ENCODE measurements around the gene MRGPRE. TPM values are rescaled to one million over a fixed set of nuclear protein-coding genes. Genes with fewer than 3 reads are reported as not detected.
A peak's percentile ranks its signal among the peaks of the same experiment; 100 is the strongest.

The MRGPRE gene
- total and polyA plus RNA-seq, 8 donors, result 0.16 to 0.58 (median 0.23) TPM; not detected in 1

- ATAC-seq (no peak), FAIRE-seq (no peak), DNase-seq (no peak)
- Histone ChIP-seq H3K4me1 (no peaks in the 10 kb centered on the region), H3K27me3 (no peaks in the 10 kb centered on the region), H3K27ac (no peak overlapping the region), H3K36me3 (no peaks in the 10 kb centered on the region), H3K4me3 (no peak overlapping the region), H3K9me3 (no peaks in the 10 kb centered on the region)
- no peak for TF ChIP-seq CTCF (IDR thresholded peaks at IDR 0.05)
- intact Hi-C loops (cut with DNase I), result no loop called here
Measured at GRCh38 chr11:3245071-3245470, 12.9 kb upstream of the MRGPRE start.

DNA sequence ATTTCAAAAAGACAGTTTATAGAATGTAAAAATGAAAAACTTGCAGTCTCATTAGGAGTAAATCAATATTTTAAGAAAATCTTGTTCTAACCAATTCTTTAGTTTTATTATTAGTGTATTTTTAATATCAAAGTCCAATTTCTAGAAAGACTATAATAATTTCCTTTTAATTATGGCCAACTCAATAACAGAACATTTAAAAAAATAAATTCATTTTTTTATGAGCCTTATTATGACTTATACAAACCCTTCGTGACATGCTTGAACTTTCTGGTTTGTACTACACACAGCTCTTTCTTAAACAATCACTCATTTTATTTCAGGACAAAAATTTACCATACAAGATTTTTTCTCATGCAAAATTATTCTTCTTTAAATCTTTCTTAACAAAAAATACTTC is 11.7 kb upstream of the MRGPRE start:
- 86 to 92% methylated on average over 1 of the region's 1 CpG for WGBS, 2 donors
- no peak for FAIRE-seq

DNA sequence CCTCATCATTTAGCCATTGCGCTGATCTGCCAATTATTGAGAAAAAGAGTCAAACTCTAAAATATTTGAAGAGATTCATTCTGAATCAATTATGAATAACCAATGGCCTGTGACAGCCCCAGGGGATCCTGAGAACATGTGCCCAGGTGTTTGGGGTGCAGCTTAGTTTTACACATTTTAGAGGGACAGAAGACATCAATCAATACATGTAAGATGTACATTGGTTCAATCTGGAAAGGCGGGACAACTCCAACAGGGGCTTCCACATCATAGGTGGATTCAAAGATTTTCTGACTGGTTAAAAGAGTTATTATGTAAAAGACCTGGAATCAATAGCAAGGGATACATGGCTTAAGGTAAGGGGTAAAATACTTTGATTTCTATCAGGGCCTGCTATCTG is 4.9 kb upstream of the MRGPRE start:
- Histone ChIP-seq H3K9me3 (no peaks in the 10 kb centered on the region), H3K27me3 (no peaks in the 10 kb centered on the region), H3K27ac (no peak overlapping the region), H3K4me3 (no peak overlapping the region), H3K36me3 (no peaks in the 10 kb centered on the region), H3K4me1 (no peaks in the 10 kb centered on the region)
- FAIRE-seq (no peak), ATAC-seq (no peak), DNase-seq (no peak)
- intact Hi-C loops (cut with DNase I), result no loop called here
- no peak for TF ChIP-seq CTCF (IDR thresholded peaks at IDR 0.05)
- WGBS, 2 donors, result 87 to 93% methylated on average over 2 of the region's 2 CpGs

More for the DNA sequence above, 11.7 kb upstream of the MRGPRE start:
- TF ChIP-seq CTCF (IDR thresholded peaks at IDR 0.05), result no peak
- H3K9me3 ChIP-seq, result no peaks in the 10 kb centered on the region
- no peaks in the 10 kb centered on the region for H3K27me3 ChIP-seq
- H3K36me3 ChIP-seq, result no peaks in the 10 kb centered on the region
- no peak overlapping the region for H3K27ac ChIP-seq
- ATAC-seq (no peak), DNase-seq (no peak)
- no peak overlapping the region for H3K4me3 ChIP-seq
- intact Hi-C loops (cut with DNase I), result no loop called here
- H3K4me1 ChIP-seq, result no peaks in the 10 kb centered on the region

- 75% methylated on average over 7 of the region's 7 CpGs for WGBS, 2 donors
- no peak for ATAC-seq
Measured at GRCh38 chr11:3234846-3235245, 2.6 kb upstream of the MRGPRE start.

GRCh38 chr11:3232956-3233355 is 739 bp upstream of the MRGPRE start:
- TF ChIP-seq CTCF (IDR thresholded peaks at IDR 0.05), result no peak
- Histone ChIP-seq H3K36me3 (no peaks in the 10 kb centered on the region), H3K4me1 (no peaks in the 10 kb centered on the region), H3K27ac (no peak overlapping the region), H3K27me3 (peaks cover 0 to 3% (median 0%) of the 10 kb centered on the region in 4 donors), H3K9me3 (no peaks in the 10 kb centered on the region), H3K4me3 (no peak overlapping the region)
- DNase-seq (peak in 1 of 6 donors; percentile 33), FAIRE-seq (no peak), ATAC-seq (no peak)
- intact Hi-C loops (cut with DNase I), result no loop called here
- 77 to 81% methylated on average over 21 of the region's 21 CpGs for WGBS, 2 donors

More at GRCh38 chr11:3234846-3235245, 2.6 kb upstream of the MRGPRE start:
- FAIRE-seq (no peak), DNase-seq (no peak)
- H3K27me3 ChIP-seq, result peaks cover 0 to 3% (median 0%) of the 10 kb centered on the region in 4 donors
- H3K36me3 ChIP-seq, result no peaks in the 10 kb centered on the region
- no peak overlapping the region for H3K27ac ChIP-seq
- no peak overlapping the region for H3K4me3 ChIP-seq
- no peaks in the 10 kb centered on the region for H3K4me1 ChIP-seq
- no peaks in the 10 kb centered on the region for H3K9me3 ChIP-seq
- TF ChIP-seq CTCF (IDR thresholded peaks at IDR 0.05), result no peak
- intact Hi-C loops (cut with DNase I), result no loop called here

Data from pancreas (tissue), 10 donors.